GM19397 (cell line): ENCODE results near the gene VIPR1.

Source experiments
- ATAC-seq: cut with Tn5 transposase; IDR thresholded peaks from one replicate; pipeline ENCODE4 v1.9.1; 2021; ENCODE audit warnings: mild to moderate bottlenecking, moderate library complexity; ENCODE audit not compliant: unreplicated experiment

Gene VIPR1

GRCh38 chr3:42493126-42493797, 9.2 kb upstream of the VIPR1 start:
- ATAC-seq, result no peak

- ATAC-seq, result no peak
Measured at GRCh38 chr3:42493798-42494151, 8.7 kb upstream of the VIPR1 start.

GRCh38 chr3:42495393-42495792, 7.0 kb upstream of the VIPR1 start:
- ATAC-seq, result no peak

GRCh38 chr3:42497009-42497731, 5.3 kb upstream of the VIPR1 start:
- ATAC-seq, result no peak

GRCh38 chr3:42498034-42498433, 4.4 kb upstream of the VIPR1 start:
- no peak for ATAC-seq

- no peak for ATAC-seq
Measured at GRCh38 chr3:42498791-42499477, 3.5 kb upstream of the VIPR1 start.

GRCh38 chr3:42499478-42499871, 3.0 kb upstream of the VIPR1 start:
- ATAC-seq, result no peak

- ATAC-seq, result no peak
Measured at GRCh38 chr3:42500091-42500490, 2.4 kb upstream of the VIPR1 start.

GRCh38 chr3:42500909-42501308, 1.5 kb upstream of the VIPR1 start:
- ATAC-seq, result no peak

- ATAC-seq, result no peak
Measured at GRCh38 chr3:42501321-42501680, 1.1 kb upstream of the VIPR1 start.

- no peak for ATAC-seq
Measured at GRCh38 chr3:42501681-42502428, 588 bp upstream of the VIPR1 start.

GRCh38 chr3:42503251-42503924, 945 bp downstream of the VIPR1 start:
- ATAC-seq, result no peak

- ATAC-seq, result no peak
Measured at GRCh38 chr3:42503957-42504333, 1.5 kb downstream of the VIPR1 start.

- ATAC-seq, result no peak
Measured at GRCh38 chr3:42504334-42505127, 2.1 kb downstream of the VIPR1 start.

GRCh38 chr3:42505128-42505848, 2.8 kb downstream of the VIPR1 start:
- ATAC-seq, result no peak

- no peak for ATAC-seq
Measured at GRCh38 chr3:42505849-42506410, 3.5 kb downstream of the VIPR1 start.

- ATAC-seq, result no peak
Measured at GRCh38 chr3:42507252-42507651, 4.8 kb downstream of the VIPR1 start.

- no peak for ATAC-seq
Measured at GRCh38 chr3:42507761-42508335, 5.4 kb downstream of the VIPR1 start.

GRCh38 chr3:42508562-42508961, 6.1 kb downstream of the VIPR1 start:
- no peak for ATAC-seq
